Measurements from ENCODE around the gene SETBP1.

DNA sequence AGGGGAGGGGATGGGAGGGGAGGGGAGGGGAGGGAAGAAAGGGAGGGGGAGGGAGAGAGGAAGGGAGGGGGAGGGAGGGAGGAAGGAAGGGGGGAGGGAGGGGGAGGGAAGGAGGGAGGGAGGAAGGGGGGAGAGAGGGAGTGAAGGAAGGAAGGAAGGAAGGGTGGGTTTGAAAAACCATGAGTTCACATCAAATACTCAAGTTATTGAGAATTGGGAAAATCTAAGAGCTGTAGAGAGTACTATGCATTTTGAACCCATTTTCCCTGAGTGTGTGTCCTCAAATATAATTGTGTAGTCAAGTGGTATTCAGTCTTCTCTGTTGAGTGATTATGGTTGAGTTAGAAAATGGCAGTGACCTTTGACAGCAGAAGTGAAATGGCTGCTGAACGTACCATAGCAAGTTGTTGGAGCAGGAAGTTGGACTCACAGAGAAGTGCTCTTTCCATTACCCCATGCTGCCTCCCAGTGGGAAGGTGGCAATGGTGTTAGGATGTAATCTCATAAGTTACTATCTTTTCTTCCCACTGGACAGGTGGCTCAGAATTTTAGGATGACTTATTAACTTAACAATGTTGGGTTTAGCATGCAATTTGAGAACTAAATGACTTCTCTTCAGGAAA, 214.6 kb downstream of the SETBP1 start:
- TF ChIP-seq, protein P1, sequence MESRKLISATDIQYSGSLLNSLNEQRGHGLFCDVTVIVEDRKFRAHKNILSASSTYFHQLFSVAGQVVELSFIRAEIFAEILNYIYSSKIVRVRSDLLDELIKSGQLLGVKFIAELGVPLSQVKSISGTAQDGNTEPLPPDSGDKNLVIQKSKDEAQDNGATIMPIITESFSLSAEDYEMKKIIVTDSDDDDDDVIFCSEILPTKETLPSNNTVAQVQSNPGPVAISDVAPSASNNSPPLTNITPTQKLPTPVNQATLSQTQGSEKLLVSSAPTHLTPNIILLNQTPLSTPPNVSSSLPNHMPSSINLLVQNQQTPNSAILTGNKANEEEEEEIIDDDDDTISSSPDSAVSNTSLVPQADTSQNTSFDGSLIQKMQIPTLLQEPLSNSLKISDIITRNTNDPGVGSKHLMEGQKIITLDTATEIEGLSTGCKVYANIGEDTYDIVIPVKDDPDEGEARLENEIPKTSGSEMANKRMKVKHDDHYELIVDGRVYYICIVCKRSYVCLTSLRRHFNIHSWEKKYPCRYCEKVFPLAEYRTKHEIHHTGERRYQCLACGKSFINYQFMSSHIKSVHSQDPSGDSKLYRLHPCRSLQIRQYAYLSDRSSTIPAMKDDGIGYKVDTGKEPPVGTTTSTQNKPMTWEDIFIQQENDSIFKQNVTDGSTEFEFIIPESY (CRISPR knock-in tag; IDR thresholded peaks at IDR 0.05): no peak
- TF ChIP-seq ZNF251 (CRISPR knock-in tag; IDR thresholded peaks at IDR 0.05) (no peak), GLI4 (CRISPR knock-in tag; IDR thresholded peaks at IDR 0.05; ENCODE audit: borderline replicate concordance) (no peak), BHLHE40 (IDR thresholded peaks at IDR 0.05; ENCODE audit: low read length) (no peak), ZNF354B (CRISPR knock-in tag; IDR thresholded peaks at IDR 0.05) (no peak)
- TF ChIP-seq, protein P2, sequence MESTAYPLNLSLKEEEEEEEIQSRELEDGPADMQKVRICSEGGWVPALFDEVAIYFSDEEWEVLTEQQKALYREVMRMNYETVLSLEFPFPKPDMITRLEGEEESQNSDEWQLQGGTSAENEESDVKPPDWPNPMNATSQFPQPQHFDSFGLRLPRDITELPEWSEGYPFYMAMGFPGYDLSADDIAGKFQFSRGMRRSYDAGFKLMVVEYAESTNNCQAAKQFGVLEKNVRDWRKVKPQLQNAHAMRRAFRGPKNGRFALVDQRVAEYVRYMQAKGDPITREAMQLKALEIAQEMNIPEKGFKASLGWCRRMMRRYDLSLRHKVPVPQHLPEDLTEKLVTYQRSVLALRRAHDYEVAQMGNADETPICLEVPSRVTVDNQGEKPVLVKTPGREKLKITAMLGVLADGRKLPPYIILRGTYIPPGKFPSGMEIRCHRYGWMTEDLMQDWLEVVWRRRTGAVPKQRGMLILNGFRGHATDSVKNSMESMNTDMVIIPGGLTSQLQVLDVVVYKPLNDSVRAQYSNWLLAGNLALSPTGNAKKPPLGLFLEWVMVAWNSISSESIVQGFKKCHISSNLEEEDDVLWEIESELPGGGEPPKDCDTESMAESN (CRISPR knock-in tag; conservative IDR thresholded peaks at IDR 0.05): no peak
- TF ChIP-seq, protein P3, sequence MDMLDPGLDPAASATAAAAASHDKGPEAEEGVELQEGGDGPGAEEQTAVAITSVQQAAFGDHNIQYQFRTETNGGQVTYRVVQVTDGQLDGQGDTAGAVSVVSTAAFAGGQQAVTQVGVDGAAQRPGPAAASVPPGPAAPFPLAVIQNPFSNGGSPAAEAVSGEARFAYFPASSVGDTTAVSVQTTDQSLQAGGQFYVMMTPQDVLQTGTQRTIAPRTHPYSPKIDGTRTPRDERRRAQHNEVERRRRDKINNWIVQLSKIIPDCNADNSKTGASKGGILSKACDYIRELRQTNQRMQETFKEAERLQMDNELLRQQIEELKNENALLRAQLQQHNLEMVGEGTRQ (IDR thresholded peaks at IDR 0.05; ENCODE audit: low read depth, low read length): no peak
- TF ChIP-seq, protein P3 (CRISPR knock-in tag; IDR thresholded peaks at IDR 0.05; ENCODE audit: borderline replicate concordance): no peak
